ENCODE data around the gene RNF31.

The RNF31 gene

GRCh38 chr14:24160850-24161804 lies 13.8 kb downstream of the RNF31 start, which contains the start of gene IRF9:
Gene IRF9 (plus strand): TSS chr14:24161265. CDS start chr14:24162145, 880 bp downstream.
- peak; percentile 97 to 99 for DNase-seq

- no peak for DNase-seq
Observed at GRCh38 chr14:24162093-24162492, 14.8 kb downstream of the RNF31 start.

GRCh38 chr14:24164518-24164991 lies 17.3 kb downstream of the RNF31 start:
- no peak for DNase-seq

GRCh38 chr14:24165785-24166184 lies 18.5 kb downstream of the RNF31 start:
- DNase-seq: no peak

- DNase-seq: no peak
Observed at GRCh38 chr14:24167469-24168114, 20.3 kb downstream of the RNF31 start.

GRCh38 chr14:24171422-24172260 lies 24.3 kb downstream of the RNF31 start, which contains the start of gene REC8:
Gene REC8 (plus strand): TSS chr14:24172080. CDS start chr14:24172553, 473 bp downstream.
- DNase-seq: peak; percentile 44

GRCh38 chr14:24172261-24172860 lies 25.1 kb downstream of the RNF31 start:
- no peak for DNase-seq

- no peak for DNase-seq
Observed at GRCh38 chr14:24172871-24173281, 25.6 kb downstream of the RNF31 start.

GRCh38 chr14:24176599-24176998 lies 29.3 kb downstream of the RNF31 start:
- DNase-seq: no peak

- no peak for DNase-seq
Observed at GRCh38 chr14:24177041-24177825, 29.9 kb downstream of the RNF31 start.

GRCh38 chr14:24177891-24178290 lies 30.6 kb downstream of the RNF31 start:
- no peak for DNase-seq

- DNase-seq: no peak
Observed at GRCh38 chr14:24178399-24179178, 31.3 kb downstream of the RNF31 start.

GRCh38 chr14:24179294-24179960 lies 32.1 kb downstream of the RNF31 start:
- DNase-seq: no peak

- DNase-seq: no peak
Observed at GRCh38 chr14:24179961-24180796, 32.9 kb downstream of the RNF31 start.

- DNase-seq: no peak
Observed at GRCh38 chr14:24181371-24182077, 34.2 kb downstream of the RNF31 start.

GRCh38 chr14:24182110-24182882 lies 35.0 kb downstream of the RNF31 start:
- no peak for DNase-seq

- DNase-seq: no peak
Observed at GRCh38 chr14:24183014-24183481, 35.8 kb downstream of the RNF31 start.

Data from activated CD4-positive, alpha-beta T cell treated with anti-CD3 and anti-CD28 coated beads, Interleukin-2, amount 50 U/mL, for 4 hours (primary cell).